Cerebellar cortex (tissue), 1 donor: ENCODE data around the gene NPTN.
"Not testable (repeated sequence)": the region's sequence is repeated elsewhere in the genome, so short reads cannot be mapped to it uniquely, and the experiment has no call there.

Source experiments
- DNase-seq: peaks from one replicate; pipeline ENCODE4 v3.0.0-alpha.2; 2015; ENCODE audit warnings: low spot score

The NPTN gene

DNA sequence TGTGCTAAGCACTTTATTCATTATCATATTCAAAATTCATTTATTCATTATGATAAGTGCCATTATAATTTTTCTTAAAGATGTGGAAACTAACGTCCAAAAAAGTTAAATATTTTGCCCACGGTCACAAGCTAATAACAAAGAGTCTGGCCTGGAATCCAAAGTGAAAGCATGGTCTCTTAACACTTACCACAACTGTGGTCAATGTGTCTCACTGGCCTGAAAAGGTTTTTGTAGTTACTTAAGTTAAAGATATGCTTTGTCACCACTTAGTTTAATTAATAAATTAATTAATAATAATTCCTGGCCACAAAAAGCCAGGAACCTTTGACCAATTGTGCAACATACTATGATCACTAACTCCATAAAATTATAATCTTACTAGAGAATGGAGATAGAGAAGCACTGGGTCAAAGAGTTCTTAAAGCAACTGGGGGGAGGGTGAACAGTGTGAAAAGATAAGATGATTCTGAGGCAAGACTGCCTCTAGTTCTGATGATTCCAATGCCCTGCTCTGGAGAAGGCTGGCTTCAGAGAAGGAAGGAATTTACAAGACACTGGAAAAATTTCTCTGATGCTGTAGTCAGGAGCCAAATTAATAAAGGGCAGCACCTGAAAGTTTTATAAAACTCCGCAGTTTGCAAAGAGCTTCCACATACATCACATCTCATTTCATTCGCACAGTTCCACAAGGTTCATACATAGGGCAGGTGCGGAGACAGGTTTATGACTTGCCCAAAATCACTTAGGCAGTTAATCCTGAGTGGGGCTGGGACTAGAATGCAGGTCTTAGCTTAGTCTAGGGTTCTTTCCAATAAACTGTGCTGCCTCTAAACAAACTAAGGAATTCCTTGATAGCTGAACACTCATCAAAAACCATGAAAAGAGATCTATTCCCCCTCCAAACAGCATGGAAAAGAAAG is 32.5 kb downstream of the NPTN start:
- no peak for DNase-seq

DNA sequence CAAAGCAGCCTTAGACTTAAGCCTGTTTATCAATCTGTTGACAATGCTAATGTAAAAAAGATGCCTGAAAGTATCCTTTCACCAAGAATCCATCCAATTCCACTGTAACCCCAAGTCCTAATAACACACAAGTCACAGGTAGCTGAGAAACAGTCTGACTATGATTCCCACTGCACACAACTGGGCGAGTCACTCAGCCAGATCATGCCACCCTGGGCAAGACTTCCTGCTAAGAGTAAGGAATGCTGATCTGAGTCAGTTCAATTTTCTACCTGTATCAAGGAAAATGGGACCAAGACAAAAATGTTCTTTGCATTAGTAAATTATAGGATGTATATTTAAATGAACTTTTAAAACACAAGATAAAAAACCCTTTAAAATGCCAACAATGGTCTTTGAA is 33.3 kb downstream of the NPTN start:
- no peak for DNase-seq

DNA sequence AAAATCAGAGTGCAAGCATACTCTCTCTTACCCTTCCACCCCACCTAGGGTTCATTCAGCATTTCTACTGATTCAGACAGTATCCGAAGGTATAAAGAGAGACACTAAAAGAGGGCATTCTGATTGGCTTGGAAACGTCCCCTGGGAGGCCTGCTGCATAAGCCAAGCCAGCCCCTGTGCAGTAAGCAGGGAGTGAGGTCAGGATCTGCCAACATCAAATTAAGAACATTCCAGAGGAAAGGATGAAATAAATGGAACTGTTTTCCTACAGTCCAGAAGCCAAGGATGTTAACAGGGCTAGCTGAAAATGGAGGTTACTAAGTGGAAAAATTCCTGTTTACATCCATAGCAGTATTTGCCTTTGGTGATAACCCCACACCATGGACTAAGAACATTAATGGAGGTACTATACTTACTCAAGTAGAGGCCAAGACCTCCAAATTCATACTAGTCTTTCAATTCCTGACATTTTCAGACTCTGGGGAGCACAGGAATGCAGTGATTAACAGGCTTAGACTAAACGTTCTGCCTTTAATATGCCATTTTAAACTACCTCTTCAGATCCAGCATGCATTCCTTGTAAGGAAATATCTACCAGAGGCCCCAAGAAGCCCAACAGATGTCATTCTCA is 34.5 kb downstream of the NPTN start:
- no peak for DNase-seq

DNA sequence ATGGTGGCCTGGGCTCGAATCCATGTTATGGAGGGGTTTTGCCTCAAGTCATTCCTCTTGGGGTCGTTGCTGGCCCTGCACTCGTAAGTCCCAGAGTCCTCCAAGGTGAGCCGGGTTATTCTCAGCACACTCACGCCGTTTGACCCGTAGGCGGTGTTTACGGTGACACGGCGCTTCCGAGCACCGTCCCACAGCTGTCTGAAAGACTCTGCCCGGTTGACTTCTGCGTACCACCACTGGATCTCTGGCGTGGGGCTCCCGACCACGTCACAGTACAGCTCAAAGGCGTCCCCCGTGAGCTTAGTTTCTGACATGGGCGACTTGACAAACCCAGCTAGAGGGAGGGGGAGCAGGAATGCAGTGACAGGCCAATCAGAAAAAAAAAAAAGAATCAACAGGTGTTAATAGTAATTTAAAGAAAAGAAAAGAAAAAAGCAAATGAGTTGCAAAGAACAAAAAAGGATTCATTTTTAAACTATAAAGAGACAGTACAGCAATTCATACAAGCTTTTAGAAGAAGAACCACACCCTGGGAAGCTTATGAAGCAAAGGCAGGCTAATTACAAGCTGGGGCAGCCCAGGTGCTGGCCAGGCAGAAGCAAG is 36.1 kb downstream of the NPTN start:
- no peak for DNase-seq

DNA sequence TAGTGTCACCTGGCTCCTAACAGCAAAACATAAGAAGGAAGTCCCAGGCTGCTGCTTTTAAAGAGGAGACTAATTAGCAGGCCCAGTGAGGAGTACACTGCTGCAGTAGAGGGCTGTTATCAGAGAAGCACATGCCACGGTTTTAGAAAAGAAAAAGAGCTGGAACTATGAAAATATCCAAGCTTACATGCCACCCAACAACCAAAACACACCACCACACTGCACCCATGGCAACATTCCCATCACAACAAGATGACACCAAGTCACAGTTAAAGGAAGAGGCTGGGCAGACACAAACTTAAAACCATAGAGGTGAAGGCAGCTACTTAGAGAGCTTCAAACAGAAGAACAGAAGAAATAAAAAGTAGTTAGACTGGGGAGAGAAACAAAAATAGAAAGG is 37.0 kb downstream of the NPTN start:
- DNase-seq = no peak

DNA sequence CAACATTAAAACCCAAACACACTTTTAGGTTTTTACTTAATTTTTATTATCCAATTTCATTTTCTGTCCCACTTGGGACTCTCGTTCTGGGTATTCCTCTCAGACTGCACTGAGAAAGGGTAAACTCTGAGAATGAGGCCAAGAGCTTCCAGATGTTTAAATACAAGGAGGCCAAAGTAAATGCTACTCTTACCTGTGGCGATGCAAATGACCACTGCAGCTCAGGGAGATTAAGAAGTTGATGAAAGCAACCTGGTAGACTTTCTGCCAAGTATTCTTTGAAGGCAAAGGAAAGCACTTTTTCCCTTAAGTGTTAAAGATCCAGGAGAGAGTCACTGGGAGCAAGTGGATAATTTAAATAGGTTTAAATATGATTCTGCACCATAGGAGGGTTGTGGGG is 39.1 kb downstream of the NPTN start:
- no peak for DNase-seq

DNA sequence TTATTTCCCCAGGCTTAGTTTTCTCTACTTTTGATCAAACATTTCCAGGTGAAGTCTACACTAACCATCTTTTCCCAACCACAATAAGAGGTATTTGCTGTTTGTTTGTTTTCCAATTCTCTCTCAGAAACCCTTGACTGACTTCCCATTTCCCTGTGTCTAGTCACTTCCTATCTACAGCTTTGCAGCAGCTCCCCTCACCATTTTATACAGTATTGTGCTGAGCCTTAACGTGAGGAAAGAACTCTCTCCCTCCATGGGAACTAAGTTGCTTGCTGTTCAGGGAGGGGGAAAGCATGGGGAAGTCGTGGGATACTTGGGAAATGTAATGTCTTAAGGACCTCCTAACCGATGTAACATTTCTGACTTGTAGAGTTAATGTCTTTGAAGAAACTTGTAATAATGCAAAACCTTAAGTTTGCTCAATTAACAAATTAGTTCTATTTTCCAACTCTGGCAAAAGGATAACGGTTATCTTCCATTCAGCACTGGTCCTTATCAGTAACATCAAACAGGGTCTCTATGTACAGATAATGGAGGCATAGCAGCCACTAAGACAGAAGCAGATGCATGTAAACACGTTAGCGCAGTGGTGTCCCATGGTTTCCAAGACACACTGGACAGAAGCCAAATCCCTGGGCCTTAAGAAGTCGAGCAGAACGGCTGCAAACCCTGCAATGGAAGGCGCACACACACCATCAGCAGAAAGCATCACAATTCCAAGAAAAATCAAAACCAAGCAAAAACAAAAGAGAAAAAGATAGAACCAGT is 39.7 kb downstream of the NPTN start:
- DNase-seq = peak; percentile 75

DNA sequence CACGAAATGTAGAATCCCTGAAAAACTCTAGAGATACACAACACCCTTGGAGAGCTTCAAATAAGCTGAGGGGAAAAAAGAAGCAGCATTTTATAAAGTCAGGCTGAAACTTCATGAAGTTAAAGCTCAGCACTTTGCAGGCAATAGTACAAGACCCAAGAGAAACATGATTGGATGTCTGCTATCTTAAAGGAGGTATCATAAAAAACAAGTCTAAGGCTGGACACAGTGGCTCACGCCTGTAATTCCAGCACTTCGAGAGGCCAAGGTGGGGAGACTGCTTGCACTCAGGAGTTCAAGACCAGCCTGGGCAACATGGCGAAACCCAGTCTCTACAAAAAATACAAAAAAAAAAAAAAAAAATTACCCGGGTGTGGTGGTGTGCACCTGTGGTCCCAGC is 42.9 kb downstream of the NPTN start:
- no peak for DNase-seq

DNA sequence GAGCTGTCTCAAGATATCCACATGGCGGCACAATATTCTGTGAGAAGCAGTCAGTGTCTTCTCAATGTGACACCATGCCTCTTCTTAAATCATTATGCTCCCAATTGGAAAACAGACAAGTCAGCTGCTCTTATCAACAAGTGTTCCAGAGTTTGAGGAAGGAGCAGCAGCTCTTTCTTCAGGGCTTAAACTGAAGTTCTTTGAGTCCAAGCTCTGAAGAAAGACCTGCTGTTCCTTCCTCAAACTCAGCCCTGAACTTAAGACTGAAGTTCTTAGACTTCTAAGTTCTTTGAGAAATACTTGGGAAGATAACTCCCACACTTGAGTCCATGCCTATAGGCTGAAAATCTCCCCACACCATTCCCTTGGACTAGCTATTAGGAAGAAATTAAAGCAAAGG is 43.4 kb downstream of the NPTN start:
- no peak for DNase-seq

DNA sequence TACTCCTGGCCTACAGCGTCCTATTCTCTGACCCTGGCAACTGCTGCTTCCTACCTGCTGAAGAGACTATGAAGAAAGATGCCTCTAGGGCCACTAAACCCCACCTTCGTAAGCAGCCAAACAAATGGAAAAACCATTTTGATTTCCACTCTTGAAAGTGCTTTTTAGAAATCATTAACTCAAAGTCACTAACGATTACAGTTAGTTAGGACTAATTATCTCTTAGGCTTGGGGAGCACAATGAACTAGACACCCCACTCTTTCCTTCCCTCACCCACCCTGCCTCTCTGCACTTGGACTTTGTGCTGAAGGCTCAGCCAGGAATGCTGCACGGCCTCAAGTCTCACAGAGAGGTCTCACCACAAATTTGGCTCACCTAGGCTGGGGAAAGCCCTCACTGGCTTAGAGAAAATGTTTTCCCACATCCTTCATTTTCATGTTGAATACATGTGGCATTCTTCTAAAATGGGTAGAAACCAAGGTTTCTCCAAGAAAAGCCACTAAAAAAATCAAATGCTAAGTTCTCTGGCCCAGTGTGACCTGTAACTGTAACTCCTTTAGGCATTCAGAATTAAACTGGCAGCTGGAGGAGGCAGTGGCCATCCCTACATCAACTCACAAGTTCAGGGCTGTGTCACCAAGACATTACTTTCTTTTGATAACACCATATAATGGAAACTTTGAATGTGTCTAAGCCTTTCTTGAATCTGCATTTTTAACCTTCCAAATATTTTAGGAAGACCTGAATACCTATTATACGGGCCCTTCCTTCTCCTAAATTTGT is 47.1 kb downstream of the NPTN start:
- no peak for DNase-seq

DNA sequence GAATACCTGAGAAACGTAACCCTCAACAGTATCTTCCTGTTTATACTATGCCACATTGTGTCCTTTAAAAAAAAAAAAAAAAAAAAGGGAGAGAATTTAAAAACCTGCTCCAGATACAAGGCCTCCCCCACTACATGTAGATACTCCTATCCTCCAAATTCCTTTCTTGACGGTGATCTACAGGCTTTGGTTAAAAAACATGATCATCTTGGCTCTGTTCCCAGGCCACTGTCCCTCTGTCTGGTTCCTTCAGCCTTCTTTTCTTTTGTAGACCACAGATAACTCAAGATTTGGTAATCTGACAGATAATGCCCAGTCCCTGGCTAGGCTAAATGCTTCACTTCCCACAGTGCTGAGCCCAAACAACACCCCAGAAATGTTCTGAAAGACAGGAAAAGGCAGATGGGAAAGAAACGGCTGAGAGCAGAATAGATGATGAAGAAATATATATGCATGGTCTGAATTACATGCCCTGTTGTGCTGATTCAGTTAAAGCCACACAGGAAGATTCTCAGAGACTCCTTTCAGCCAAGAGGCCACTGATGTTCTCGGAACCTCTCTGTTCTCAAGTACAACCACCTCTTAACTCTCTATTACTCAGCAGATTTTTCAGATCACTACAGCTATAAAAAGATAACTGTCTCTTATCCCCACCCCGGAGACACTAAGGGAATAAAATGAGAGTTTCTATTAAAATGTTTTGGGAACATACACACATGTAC is 48.3 kb downstream of the NPTN start:
- DNase-seq = no peak

DNA sequence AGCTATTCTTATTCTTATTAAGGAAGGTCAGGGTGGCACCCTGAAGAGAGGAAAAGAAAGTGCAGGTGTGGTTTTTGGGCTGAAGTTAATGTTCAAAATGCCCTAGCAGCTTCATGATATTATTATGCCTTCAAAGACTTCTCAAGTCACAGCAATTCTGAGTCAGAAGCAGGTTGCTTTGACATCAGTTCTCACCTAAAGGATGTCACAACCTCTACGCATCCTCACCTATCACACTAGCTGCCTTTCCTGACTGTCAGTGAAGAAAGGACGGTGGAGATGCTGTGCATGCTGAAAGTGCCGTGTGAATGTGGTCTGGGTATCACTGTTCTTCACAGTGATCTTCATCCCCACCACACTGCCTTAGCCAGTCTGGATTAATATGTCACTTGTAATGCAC is 49.6 kb downstream of the NPTN start:
- DNase-seq = no peak

DNA sequence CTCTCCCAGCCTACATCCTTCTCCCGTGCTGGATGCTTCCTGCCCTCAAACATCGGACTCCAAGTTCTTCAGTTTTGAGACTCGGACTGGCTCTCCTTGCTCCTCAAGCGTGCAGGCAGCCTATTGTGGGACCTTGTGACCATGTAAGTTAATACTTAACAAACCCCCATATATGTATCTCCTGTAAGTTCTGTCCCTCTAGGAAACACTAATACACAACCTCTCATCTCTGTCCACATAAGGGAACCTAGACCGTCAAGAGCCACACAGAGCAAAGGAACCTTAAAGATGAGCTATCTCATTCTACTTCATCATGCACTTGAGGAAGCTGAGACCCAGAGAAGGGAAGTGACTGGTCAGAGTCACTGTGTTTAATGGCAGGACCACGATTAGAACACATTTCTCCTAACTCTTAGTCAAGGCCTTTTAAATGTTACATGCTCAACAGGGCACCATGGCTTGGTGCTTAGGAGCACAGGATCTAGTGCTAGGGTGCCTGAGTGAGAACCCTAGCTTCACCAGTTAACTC is 50.3 kb downstream of the NPTN start:
- no peak for DNase-seq

DNA sequence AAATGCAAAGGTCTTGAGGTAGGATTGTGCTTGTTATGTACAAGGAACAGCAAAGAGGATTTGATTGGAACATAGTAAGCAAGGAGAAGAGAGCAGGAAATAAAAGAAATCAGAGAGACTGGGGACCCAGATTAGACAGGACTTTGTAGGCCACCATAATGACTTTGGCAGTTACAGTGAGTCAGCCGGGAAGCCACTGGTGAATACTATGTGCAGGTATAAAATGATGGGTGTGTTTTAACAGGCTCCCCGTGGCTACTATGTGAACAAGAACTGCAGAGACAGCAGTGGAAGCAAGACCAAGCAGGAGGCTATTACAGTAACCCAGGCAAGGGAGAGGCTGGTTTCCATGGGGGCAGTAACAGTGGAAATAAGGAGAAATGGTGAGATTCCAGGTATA is 55.2 kb downstream of the NPTN start:
- DNase-seq = no peak

DNA sequence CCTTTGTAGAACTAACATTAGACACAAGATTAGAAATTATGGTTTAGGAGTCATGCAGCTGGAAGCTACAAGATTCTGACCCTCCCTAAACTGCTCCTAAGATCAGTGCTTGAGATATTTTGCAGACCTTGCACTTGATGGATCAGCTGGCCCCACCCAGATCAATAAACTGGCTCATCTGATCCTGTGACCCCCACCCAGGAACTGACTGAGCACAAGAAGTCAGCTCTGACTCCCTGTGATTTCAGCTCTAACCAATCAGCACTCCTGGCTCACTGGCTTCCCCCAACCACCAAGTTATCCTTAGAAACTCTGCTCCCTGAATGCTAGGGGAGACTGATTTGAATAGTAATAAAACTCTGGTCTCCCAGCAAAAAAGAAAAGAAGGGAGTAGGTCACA is 55.6 kb downstream of the NPTN start:
- DNase-seq = not testable (repeated sequence)

DNA sequence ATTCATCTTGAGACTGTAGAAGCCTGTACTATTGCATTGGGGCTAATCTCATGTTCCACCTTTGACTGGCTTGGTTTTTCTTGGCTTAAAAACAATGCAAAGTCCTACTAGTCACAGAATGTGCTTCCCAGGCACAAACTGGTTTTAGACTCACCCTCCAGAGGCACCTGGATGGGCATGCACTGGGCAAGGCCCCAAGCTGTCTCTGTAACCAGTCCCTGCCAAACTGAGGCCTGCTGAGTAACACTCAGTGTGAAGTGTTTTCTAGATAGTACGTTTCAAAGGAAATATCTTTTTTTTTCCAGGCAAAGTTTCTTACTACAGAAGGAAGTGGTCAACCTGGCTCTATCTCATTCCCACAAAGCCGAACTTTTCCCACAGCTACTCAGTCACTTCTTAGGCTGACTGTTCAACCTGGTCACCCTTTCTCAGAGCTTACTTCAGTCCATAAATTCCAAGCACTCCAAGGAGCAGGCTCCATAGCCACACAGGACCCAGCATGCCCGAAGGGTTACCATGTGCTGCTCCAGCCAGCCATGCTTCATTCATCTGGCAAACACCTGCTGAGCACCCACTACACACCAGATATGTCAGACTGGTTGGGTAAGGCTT is 57.4 kb downstream of the NPTN start:
- DNase-seq = peak; percentile 76

DNA sequence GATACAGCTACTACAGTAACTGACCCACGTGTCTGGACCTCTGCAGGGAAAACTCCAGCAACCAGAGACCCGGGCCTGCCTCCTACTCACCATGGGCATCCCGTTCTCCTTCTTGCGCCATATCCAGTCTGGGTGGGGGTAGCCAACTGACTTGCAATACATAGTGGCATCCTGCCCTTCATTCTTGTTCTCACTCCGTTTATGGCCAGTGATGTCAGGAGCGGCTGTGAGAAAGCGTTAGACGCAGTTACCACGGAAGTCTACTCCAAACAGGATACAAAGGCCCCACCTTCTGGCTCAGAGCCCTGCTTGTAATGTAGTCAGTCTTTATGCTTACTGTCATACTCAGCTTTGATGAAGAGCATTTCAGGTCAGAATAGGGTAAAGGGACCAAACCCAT is 59.6 kb downstream of the NPTN start:
- no peak for DNase-seq

DNA sequence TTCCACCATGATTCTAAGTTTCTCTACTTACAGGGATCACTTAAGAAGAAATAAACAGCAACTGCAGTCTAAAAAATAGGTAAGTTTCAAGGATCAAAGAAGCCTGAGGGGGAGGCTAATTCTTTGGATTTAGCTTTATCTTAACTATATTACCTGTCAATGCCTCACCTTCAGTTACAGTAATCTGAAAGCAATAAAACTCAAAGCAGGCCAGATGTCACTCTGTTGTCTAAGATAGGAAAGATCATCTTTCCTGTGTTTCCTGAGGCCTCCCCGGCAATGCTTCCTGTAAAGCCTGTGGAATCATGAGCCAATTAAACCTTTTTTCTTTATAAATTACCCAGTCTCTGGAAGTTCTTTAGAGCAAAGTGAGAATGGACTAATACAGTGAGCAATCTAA is 60.2 kb downstream of the NPTN start:
- no peak for DNase-seq

DNA sequence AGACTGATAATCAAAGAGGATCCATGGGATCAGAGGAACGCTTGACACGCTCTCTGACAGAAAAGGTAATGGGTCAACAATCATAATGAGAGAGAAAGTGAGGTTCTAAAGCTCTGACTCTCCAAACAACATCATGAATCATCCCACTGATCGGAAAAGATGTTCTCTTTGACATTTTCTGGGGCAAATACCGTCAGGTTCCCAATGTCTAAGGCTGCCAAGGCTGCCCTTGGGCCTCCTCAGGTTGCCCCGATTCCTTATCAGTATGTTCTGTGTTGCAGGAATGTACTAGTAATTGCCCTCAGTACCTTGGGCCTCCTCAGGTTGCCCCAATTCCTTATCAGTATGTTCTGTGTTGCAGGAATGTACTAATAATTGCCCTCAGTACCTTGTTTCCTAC is 60.9 kb downstream of the NPTN start:
- no peak for DNase-seq

DNA sequence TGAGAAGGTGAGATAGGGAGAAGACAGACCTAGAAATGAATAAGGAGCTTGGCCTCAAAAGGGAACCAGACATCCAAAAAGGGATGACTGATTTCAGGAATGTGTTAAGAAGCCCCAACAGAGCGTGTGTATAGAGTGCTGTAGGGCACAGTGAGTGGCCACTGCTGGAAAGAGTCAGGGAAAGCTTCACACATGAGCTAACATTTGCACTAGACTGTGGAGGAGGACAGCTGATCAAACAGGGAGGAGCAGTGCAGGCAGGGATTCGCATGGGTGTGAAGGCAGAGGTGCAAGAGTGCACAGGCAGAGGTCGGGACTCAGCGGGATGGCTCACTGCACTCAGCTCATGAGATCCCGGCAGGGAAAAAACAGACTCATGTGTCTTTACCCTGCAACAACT is 61.8 kb downstream of the NPTN start:
- no peak for DNase-seq
